GM20000 (cell line): Measurements from ENCODE around the gene HTD2.

Source experiments
- DNase-seq: peaks from one replicate; pipeline ENCODE4 v3.0.0; 2012; ENCODE audit warnings: low spot score
- CTCF ChIP-seq: IDR thresholded peaks from 2 replicates; pipeline ENCODE4 v1.5.1; 2012; ENCODE audit warnings: mild to moderate bottlenecking, control low read depth; ENCODE audit errors: extremely low read depth, missing control alignments

The HTD2 gene

GRCh38 chr3:58296843-58297242 lies 9.5 kb upstream of the HTD2 start:
- no peak for DNase-seq
- TF ChIP-seq CTCF = no peak

- no peak for DNase-seq
- TF ChIP-seq CTCF = no peak
Observed at GRCh38 chr3:58298190-58298589, 8.1 kb upstream of the HTD2 start.

- DNase-seq = no peak
- no peak for TF ChIP-seq CTCF
Observed at GRCh38 chr3:58299075-58299474, 7.2 kb upstream of the HTD2 start.

- peak; percentile 54 for DNase-seq
- TF ChIP-seq CTCF = peak; percentile 45
Observed at GRCh38 chr3:58299839-58300516, 6.3 kb upstream of the HTD2 start.

- peak; percentile 50 for DNase-seq
Observed at GRCh38 chr3:58307639-58308215, 1.4 kb downstream of the HTD2 start.

GRCh38 chr3:58308728-58309127 lies 2.4 kb downstream of the HTD2 start:
- no peak for DNase-seq
- TF ChIP-seq CTCF = no peak

More at GRCh38 chr3:58307639-58308215, 1.4 kb downstream of the HTD2 start:
- TF ChIP-seq CTCF = peak; percentile 32

- DNase-seq = no peak
- no peak for TF ChIP-seq CTCF
Observed at GRCh38 chr3:58317811-58318210, 11.5 kb downstream of the HTD2 start.
